Uterus (tissue), 4 donors: ENCODE measurements around the gene CAMKK2. TPM values are rescaled to one million over a fixed set of nuclear protein-coding genes. Genes with fewer than 3 reads are reported as not detected.
A peak's percentile ranks its signal among the peaks of the same experiment; 100 is the strongest.

Experiments used
- DNase-seq, 2 donors: peaks; one replicate each; pipeline ENCODE4 v3.0.0-alpha.2; 2019 to 2020
- H3K27ac ChIP-seq, 2 donors: fragments of 200-600 bp; sonication (generic); 1 replicate in 1 of 2; 2 replicates in 1 of 2; pipeline ENCODE4 v1.5.1; 2016 to 2018
- H3K27me3 ChIP-seq, 2 donors: fragments of 200-600 bp; sonication (generic); one replicate each; pipeline ENCODE4 v1.5.1; 2018 to 2019; ENCODE audit warnings: control low read depth in 1 of 2
- H3K36me3 ChIP-seq, 2 donors: fragments of 200-600 bp; sonication (generic); one replicate each; pipeline ENCODE4 v1.5.1; 2019; ENCODE audit warnings: control low read depth in 1 of 2
- H3K4me1 ChIP-seq, 2 donors: fragments of 200-600 bp; sonication (generic); one replicate each; pipeline ENCODE4 v1.5.1; 2018 to 2019; ENCODE audit warnings: control low read depth in 1 of 2
- H3K4me3 ChIP-seq, 2 donors: fragments of 200-600 bp; sonication (generic); 1 replicate in 1 of 2; 2 replicates in 1 of 2; pipeline ENCODE4 v1.5.1; 2018 to 2019; ENCODE audit warnings: mild to moderate bottlenecking in 1 of 2
- H3K9me3 ChIP-seq, 2 donors: fragments of 200-600 bp; sonication (generic); one replicate each; pipeline ENCODE4 v1.5.1; 2019; ENCODE audit warnings: control low read depth in 1 of 2
- POLR2A ChIP-seq, 2 donors: fragments of 450-650 bp; IDR thresholded peaks; one replicate each; pipeline ENCODE4 v1.6.1; 2016; ENCODE audit warnings: antibody characterized with exemption in 2 of 2, mild to moderate bottlenecking in 1 of 2, moderate library complexity in 1 of 2
- intact Hi-C: fragments of 100-400 bp; cut with DNase I; formaldehyde crosslinking; loops from one replicate; pipeline ENCODE4 v1.15.1; 2023; ENCODE audit warnings: low total_unique reads
- total RNA-seq, 4 donors: library from RNA; depleted of rRNA in 3 of 4; stranded (reverse); fragments of >200 nt in 3 of 4; gene quantifications; one replicate each; pipeline versions ENCODE4 v1.1.0 to v1.2.4, GENCODE V29; 2014 to 2023
- TF ChIP-seq, protein P1 (sequence below), 4 experiments: fragments of 200-600 bp in 2 of 4; fragments of 450-650 bp in 2 of 4; sonication (generic) in 2 of 4; IDR thresholded peaks; one replicate each; pipeline ENCODE4 v1.5.1; 2016 to 2019; ENCODE audit warnings: antibody characterized with exemption in 4 of 4, mild to moderate bottlenecking in 2 of 4, moderate library complexity in 1 of 4
- donor health status: DM: yes; HTN: yes; CAD: no.

CAMKK2 gene
- total RNA-seq, 4 donors from 2014 or later = 7.9 to 55.1 (median 22.6) TPM

GRCh38 chr12:121279071-121279375, 17.5 kb downstream of the CAMKK2 start:
- no peaks in the 10 kb centered on the region for H3K36me3 ChIP-seq
- no peaks in the 10 kb centered on the region for H3K9me3 ChIP-seq
- H3K4me3 ChIP-seq = no peak overlapping the region
- peak overlapping the region; percentile 53 to 70 for H3K27ac ChIP-seq
- no peak for DNase-seq
- TF ChIP-seq, protein P1, sequence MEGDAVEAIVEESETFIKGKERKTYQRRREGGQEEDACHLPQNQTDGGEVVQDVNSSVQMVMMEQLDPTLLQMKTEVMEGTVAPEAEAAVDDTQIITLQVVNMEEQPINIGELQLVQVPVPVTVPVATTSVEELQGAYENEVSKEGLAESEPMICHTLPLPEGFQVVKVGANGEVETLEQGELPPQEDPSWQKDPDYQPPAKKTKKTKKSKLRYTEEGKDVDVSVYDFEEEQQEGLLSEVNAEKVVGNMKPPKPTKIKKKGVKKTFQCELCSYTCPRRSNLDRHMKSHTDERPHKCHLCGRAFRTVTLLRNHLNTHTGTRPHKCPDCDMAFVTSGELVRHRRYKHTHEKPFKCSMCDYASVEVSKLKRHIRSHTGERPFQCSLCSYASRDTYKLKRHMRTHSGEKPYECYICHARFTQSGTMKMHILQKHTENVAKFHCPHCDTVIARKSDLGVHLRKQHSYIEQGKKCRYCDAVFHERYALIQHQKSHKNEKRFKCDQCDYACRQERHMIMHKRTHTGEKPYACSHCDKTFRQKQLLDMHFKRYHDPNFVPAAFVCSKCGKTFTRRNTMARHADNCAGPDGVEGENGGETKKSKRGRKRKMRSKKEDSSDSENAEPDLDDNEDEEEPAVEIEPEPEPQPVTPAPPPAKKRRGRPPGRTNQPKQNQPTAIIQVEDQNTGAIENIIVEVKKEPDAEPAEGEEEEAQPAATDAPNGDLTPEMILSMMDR (IDR thresholded peaks at IDR 0.05) = no peak
- TF ChIP-seq POLR2A (IDR thresholded peaks at IDR 0.05) = no peak
- H3K4me1 ChIP-seq = peaks cover 0 to 5% of the 10 kb centered on the region in 2 donors
- intact Hi-C loops = no loop called here
- no peaks in the 10 kb centered on the region for H3K27me3 ChIP-seq

DNA sequence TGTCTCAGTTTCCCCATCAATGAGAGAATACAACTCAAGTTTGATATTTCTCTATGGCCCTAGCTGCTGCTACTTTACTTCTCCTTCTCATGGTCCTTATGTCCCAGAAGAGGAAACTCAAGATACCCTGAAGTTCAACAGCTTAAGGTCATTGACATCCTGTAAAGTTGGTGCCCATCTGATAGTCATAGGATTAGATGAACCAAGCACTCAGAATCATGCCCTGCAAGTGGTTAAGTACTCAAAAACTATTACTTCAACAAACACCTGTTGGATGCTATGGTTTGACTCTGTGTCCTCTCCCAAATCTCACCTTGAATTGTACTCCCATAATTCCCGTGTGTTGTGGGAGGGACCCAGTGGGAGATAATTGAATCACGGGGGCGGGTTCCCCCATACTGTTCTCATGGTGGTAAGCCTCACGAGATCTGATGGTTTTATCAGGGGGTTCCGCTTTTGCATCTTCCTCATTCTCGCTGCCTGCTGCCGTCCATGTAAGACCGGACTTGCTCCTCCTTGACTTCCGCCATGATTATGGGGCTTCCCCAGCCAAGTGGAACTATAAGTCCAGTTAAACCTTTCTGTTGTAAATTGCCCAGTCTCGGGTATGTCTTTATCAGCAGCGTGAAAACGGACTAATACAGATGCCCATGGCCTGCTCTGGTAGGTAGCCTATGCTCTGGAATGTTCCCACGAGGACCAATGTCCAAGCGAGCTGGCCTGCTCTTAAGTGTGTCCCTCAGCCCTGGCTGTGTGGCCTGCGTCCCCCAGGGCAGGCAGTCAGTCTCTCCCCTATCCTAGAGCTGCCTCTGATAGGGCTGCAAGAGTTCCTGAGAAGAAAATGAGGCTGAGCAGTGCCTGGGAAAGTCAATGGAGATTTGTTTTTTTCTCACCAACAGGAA, 18.1 kb downstream of the CAMKK2 start:
- no peak overlapping the region for H3K4me3 ChIP-seq
- no peaks in the 10 kb centered on the region for H3K27me3 ChIP-seq
- peak overlapping the region; percentile 53 to 70 for H3K27ac ChIP-seq
- no peak for TF ChIP-seq POLR2A (IDR thresholded peaks at IDR 0.05)
- TF ChIP-seq, protein P1 (IDR thresholded peaks at IDR 0.05) = no peak
- DNase-seq = no peak
- H3K36me3 ChIP-seq = no peaks in the 10 kb centered on the region
- no peaks in the 10 kb centered on the region for H3K9me3 ChIP-seq
- peaks cover 0 to 5% of the 10 kb centered on the region in 2 donors for H3K4me1 ChIP-seq
- intact Hi-C loops = no loop called here

GRCh38 chr12:121277374-121277759, 19.1 kb downstream of the CAMKK2 start:
- Histone ChIP-seq H3K4me1 (peaks cover 0 to 5% of the 10 kb centered on the region in 2 donors), H3K27ac (no peak overlapping the region), H3K4me3 (no peak overlapping the region), H3K36me3 (no peaks in the 10 kb centered on the region), H3K9me3 (no peaks in the 10 kb centered on the region), H3K27me3 (no peaks in the 10 kb centered on the region)
- DNase-seq = no peak
- intact Hi-C loops = no loop called here
- no peak for TF ChIP-seq POLR2A (IDR thresholded peaks at IDR 0.05)
- TF ChIP-seq, protein P1 (IDR thresholded peaks at IDR 0.05) = no peak

GRCh38 chr12:121274036-121274763, 22.3 kb downstream of the CAMKK2 start:
- Histone ChIP-seq H3K36me3 (no peaks in the 10 kb centered on the region), H3K4me1 (peaks cover 0 to 4% of the 10 kb centered on the region in 2 donors), H3K27ac (no peak overlapping the region), H3K4me3 (no peak overlapping the region), H3K9me3 (no peaks in the 10 kb centered on the region), H3K27me3 (no peaks in the 10 kb centered on the region)
- TF ChIP-seq POLR2A (IDR thresholded peaks at IDR 0.05) = no peak
- TF ChIP-seq, protein P1 (IDR thresholded peaks at IDR 0.05) = no peak
- intact Hi-C loops = no loop called here
- DNase-seq = no peak

- Histone ChIP-seq H3K36me3 (no peaks in the 10 kb centered on the region), H3K27me3 (no peaks in the 10 kb centered on the region), H3K27ac (no peak overlapping the region), H3K4me3 (no peak overlapping the region), H3K9me3 (no peaks in the 10 kb centered on the region), H3K4me1 (no peaks in the 10 kb centered on the region)
- intact Hi-C loops = no loop called here
- no peak for DNase-seq
- no peak for TF ChIP-seq POLR2A (IDR thresholded peaks at IDR 0.05)
- TF ChIP-seq, protein P1 (IDR thresholded peaks at IDR 0.05) = no peak
These were observed 23.1 kb downstream of the CAMKK2 start for GRCh38 chr12:121273364-121273896.
